A549 (cell line): Measurements from ENCODE around the gene PRAC1. TPM values are rescaled to one million over a fixed set of nuclear protein-coding genes. Genes with fewer than 3 reads are reported as not detected.
A peak's percentile ranks its signal among the peaks of the same experiment; 100 is the strongest.

Source experiments
- ATAC-seq, 2 experiments: fragments of 200-7000 bp in 1 of 2; fragments of >200 bp in 1 of 2; cut with Nextera tagmentation in 1 of 2; cut with Tn5 transposase in 1 of 2; 3 replicates each; pipeline versions ENCODE4 v1.8.0 to v1.9.1; 2018 to 2020; ENCODE audit warnings: mild to moderate bottlenecking in 1 of 2, moderate library complexity in 1 of 2
- CTCF ChIA-PET: fragments of 300-600 bp; sonication (Branson Sonifier 250); formaldehyde crosslinking; extraction: SDS; loops from one replicate; lab custom pipeline; 2021; ENCODE audit warnings: antibody characterized with exemption, inconsistent platforms; lab: Yijun Ruan, JAX
- POLR2A ChIA-PET: fragments of 350-600 bp; formaldehyde crosslinking; extraction: SDS; loops from one replicate; lab custom pipeline; 2021; ENCODE audit warnings: antibody characterized with exemption, inconsistent platforms; lab: Yijun Ruan, JAX
- DNase-seq, 2 experiments: peaks; one replicate each; pipeline versions ENCODE4 v3.0.0 to v3.0.0-alpha.2; 2011 to 2016; ENCODE audit warnings: low read depth in 1 of 2, low spot score in 1 of 2
- FAIRE-seq: peaks from 2 replicates; lab custom pipeline; 2011; peaks lifted over from hg19 to GRCh38; lab: Jason Lieb, UNC
- H3K27ac ChIP-seq, 2 experiments: fragments of >200 bp; sonication (Bioruptor Twin); formaldehyde crosslinking; 3 replicates each; pipeline ENCODE4 v1.5.1; 2016 to 2017
- H3K4me1 ChIP-seq: fragments of >200 bp; sonication (Bioruptor Twin); formaldehyde crosslinking; 3 replicates; pipeline ENCODE4 v1.6.1; 2016
- H3K4me2 ChIP-seq: fragments of >200 bp; sonication (Bioruptor Twin); formaldehyde crosslinking; 3 replicates; pipeline ENCODE4 v1.6.1; 2016
- H3K4me3 ChIP-seq: fragments of >200 bp; sonication (Bioruptor Twin); formaldehyde crosslinking; 3 replicates; pipeline ENCODE4 v1.5.1; 2016
- H3K9me3 ChIP-seq: fragments of >200 bp; sonication (Bioruptor Twin); formaldehyde crosslinking; 3 replicates; pipeline ENCODE4 v1.6.1; 2016
- CBX2 ChIP-seq: fragments of 200-600 bp; sonication (generic); IDR thresholded peaks from 2 replicates; pipeline ENCODE4 v1.6.1; 2016; ENCODE audit warnings: low read depth, mild to moderate bottlenecking, borderline replicate concordance
- CBX8 ChIP-seq: fragments of 200-600 bp; sonication (generic); IDR thresholded peaks from 2 replicates; pipeline ENCODE4 v1.6.1; 2016
- CHD2 ChIP-seq: fragments of 150-350 bp; IDR thresholded peaks from 2 replicates; pipeline ENCODE4 v1.6.1; 2014; ENCODE audit warnings: low read length; ENCODE audit not compliant: partially characterized antibody
- CTCF ChIP-seq: fragments of >200 bp; sonication (Bioruptor Twin); formaldehyde crosslinking; IDR thresholded peaks from 3 replicates; pipeline ENCODE4 v1.5.1; 2016
- FOXS1 ChIP-seq: fragments of 250-450 bp; sonication (Bioruptor Pico); IDR thresholded peaks from 2 replicates; pipeline ENCODE4 v1.5.0; 2020; ENCODE audit warnings: mild to moderate bottlenecking, moderate library complexity
- HEYL ChIP-seq: fragments of 250-450 bp; sonication (Bioruptor Pico); IDR thresholded peaks from 2 replicates; pipeline ENCODE4 v1.8.0; 2021; ENCODE audit warnings: mild to moderate bottlenecking, moderate library complexity
- HOXB13 ChIP-seq: fragments of 250-450 bp; sonication (Bioruptor Pico); IDR thresholded peaks from 2 replicates; pipeline ENCODE4 v1.5.0; 2020; ENCODE audit warnings: low read depth, mild to moderate bottlenecking, moderate library complexity
- JUNB ChIP-seq: fragments of >200 bp; sonication (Bioruptor Twin); formaldehyde crosslinking; IDR thresholded peaks from 2 replicates; pipeline ENCODE4 v1.6.1; 2016
- KDM1A ChIP-seq: fragments of 200-600 bp; sonication (generic); IDR thresholded peaks from 2 replicates; pipeline ENCODE4 v1.6.1; 2016; ENCODE audit warnings: low read depth, mild to moderate bottlenecking
- NR3C1 ChIP-seq: fragments of >200 bp; sonication (Bioruptor Twin); formaldehyde crosslinking; IDR thresholded peaks from 3 replicates; pipeline ENCODE4 v1.6.1; 2017
- PHF8 ChIP-seq: fragments of 200-600 bp; sonication (generic); IDR thresholded peaks from 2 replicates; pipeline ENCODE4 v1.6.1; 2016; ENCODE audit warnings: low read depth, mild to moderate bottlenecking, antibody characterized with exemption, moderate library complexity, borderline replicate concordance
- POLR2A ChIP-seq: IDR thresholded peaks from 2 replicates; pipeline ENCODE4 v1.6.1; 2012; ENCODE audit warnings: mild to moderate bottlenecking, low read length
- RAD21 ChIP-seq, 2 experiments: fragments of >200 bp in 1 of 2; sonication (Bioruptor Twin) in 1 of 2; formaldehyde crosslinking in 1 of 2; IDR thresholded peaks in 1 of 2; conservative IDR thresholded peaks in 1 of 2; 2 replicates in 1 of 2; 3 replicates in 1 of 2; pipeline ENCODE4 v1.6.1; 2012 to 2018; ENCODE audit warnings: inconsistent platforms in 1 of 2
- WGBS: methylation state at CpG from one replicate; pipeline ENCODE4 v1.1.6; 2017; ENCODE audit errors: missing lambda C conversion rate; 5-methylcytosine and 5-hydroxymethylcytosine counted together
- polyA plus RNA-seq, 4 experiments: library from polyadenylated mRNA; depleted of rRNA in 3 of 4; stranded (reverse); fragments of >200 nt; fragmentation: RNase III in 1 of 4; extraction: RNeasy Plus Mini Kit Qiagen cat#74134 plus additional on column Dnase treatment in 1 of 4; gene quantifications; 2 replicates in 3 of 4; 3 replicates in 1 of 4; pipeline ENCODE4 v1.2.3, GENCODE V29; 2011 to 2017
- TF ChIP-seq, protein P1 (sequence below): fragments of 200-600 bp; sonication (generic); IDR thresholded peaks from 2 replicates; pipeline ENCODE4 v1.6.1; 2016; ENCODE audit warnings: antibody characterized with exemption, mild to moderate bottlenecking, moderate library complexity
- TF ChIP-seq, protein P2 (sequence below): fragments of >200 bp; sonication (Bioruptor Twin); formaldehyde crosslinking; IDR thresholded peaks from 2 replicates; pipeline ENCODE4 v1.6.1; 2016

The PRAC1 gene
- polyA plus RNA-seq, 2 of the 4 experiments (the other 2 are of a cell fraction), result not detected

- ATAC-seq (peak; percentile 7 to 25; a peak in 3 of 6 replicates), FAIRE-seq (no peak), DNase-seq (no peak)
- H3K4me3 ChIP-seq, result peak overlapping the region; percentile 73
- peak overlapping the region; percentile 78 to 90 for H3K27ac ChIP-seq
- 93% methylated on average over 8 of the region's 9 CpGs for WGBS
- peak; percentile 93 for TF ChIP-seq FOXS1 (CRISPR knock-in tag)
- TF ChIP-seq CBX2, result no peak
- POLR2A ChIA-PET, result interaction anchor here (1.1 to 1.9 kb wide), 2 partner anchors 63 to 151 kb away, joined by 3 to 11 read pairs; no protein-coding TSS in a partner anchor
- CTCF ChIA-PET, result interaction anchor here (1.0 to 33.0 kb wide), 9 partner anchors 9 to 153 kb away, joined by 3 to 852 read pairs (median 204); partner anchors contain the start of gene TTLL6
- H3K4me2 ChIP-seq, result peak overlapping the region; percentile 98
- peaks cover 14% of the 10 kb centered on the region for H3K4me1 ChIP-seq
- H3K9me3 ChIP-seq, result no peaks in the 10 kb centered on the region
Measured at GRCh38 chr17:48727415-48728175, 5.3 kb upstream of the PRAC1 start.

- CTCF ChIA-PET, result interaction anchor here (0.7 to 33.0 kb wide), 10 partner anchors 9 to 154 kb away, joined by 3 to 852 read pairs (median 188); partner anchors contain the start of gene TTLL6
- POLR2A ChIA-PET, result no interaction called here
- Histone ChIP-seq H3K9me3 (no peaks in the 10 kb centered on the region), H3K4me1 (peaks cover 14% of the 10 kb centered on the region), H3K4me3 (no peak overlapping the region), H3K27ac (no peak overlapping the region), H3K4me2 (no peak overlapping the region)
- 96% methylated on average over 20 of the region's 20 CpGs for WGBS
- no peak for FAIRE-seq
- no peak for DNase-seq
- no peak for TF ChIP-seq NR3C1
- TF ChIP-seq, protein P1, sequence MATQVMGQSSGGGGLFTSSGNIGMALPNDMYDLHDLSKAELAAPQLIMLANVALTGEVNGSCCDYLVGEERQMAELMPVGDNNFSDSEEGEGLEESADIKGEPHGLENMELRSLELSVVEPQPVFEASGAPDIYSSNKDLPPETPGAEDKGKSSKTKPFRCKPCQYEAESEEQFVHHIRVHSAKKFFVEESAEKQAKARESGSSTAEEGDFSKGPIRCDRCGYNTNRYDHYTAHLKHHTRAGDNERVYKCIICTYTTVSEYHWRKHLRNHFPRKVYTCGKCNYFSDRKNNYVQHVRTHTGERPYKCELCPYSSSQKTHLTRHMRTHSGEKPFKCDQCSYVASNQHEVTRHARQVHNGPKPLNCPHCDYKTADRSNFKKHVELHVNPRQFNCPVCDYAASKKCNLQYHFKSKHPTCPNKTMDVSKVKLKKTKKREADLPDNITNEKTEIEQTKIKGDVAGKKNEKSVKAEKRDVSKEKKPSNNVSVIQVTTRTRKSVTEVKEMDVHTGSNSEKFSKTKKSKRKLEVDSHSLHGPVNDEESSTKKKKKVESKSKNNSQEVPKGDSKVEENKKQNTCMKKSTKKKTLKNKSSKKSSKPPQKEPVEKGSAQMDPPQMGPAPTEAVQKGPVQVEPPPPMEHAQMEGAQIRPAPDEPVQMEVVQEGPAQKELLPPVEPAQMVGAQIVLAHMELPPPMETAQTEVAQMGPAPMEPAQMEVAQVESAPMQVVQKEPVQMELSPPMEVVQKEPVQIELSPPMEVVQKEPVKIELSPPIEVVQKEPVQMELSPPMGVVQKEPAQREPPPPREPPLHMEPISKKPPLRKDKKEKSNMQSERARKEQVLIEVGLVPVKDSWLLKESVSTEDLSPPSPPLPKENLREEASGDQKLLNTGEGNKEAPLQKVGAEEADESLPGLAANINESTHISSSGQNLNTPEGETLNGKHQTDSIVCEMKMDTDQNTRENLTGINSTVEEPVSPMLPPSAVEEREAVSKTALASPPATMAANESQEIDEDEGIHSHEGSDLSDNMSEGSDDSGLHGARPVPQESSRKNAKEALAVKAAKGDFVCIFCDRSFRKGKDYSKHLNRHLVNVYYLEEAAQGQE, result no peak
- TF ChIP-seq, protein P2, sequence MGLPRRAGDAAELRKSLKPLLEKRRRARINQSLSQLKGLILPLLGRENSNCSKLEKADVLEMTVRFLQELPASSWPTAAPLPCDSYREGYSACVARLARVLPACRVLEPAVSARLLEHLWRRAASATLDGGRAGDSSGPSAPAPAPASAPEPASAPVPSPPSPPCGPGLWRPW, result no peak
- TF ChIP-seq KDM1A, result no peak
- no peak for TF ChIP-seq HOXB13
- TF ChIP-seq HEYL (CRISPR knock-in tag), result no peak
- no peak for TF ChIP-seq CTCF
- TF ChIP-seq PHF8, result no peak
- TF ChIP-seq JUNB, result no peak
- no peak for TF ChIP-seq CBX8
- no peak for TF ChIP-seq POLR2A
- ATAC-seq, result no peak
Measured at GRCh38 chr17:48726916-48727286, 4.6 kb upstream of the PRAC1 start.

GRCh38 chr17:48726114-48726915 lies 4.0 kb upstream of the PRAC1 start:
- H3K4me3 ChIP-seq, result no peak overlapping the region
- DNase-seq (no peak), ATAC-seq (no peak), FAIRE-seq (no peak)
- CTCF ChIA-PET, result interaction anchor here (0.6 to 33.0 kb wide), 14 partner anchors 9 to 589 kb away, joined by 3 to 852 read pairs (median 108); partner anchors contain the start of genes CALCOCO2 and TTLL6
- H3K4me1 ChIP-seq, result peaks cover 14% of the 10 kb centered on the region
- H3K4me2 ChIP-seq, result no peak overlapping the region
- no peak overlapping the region for H3K27ac ChIP-seq
- POLR2A ChIA-PET, result no interaction called here
- WGBS, result 92% methylated on average over 20 of the region's 20 CpGs
- TF ChIP-seq RAD21 (conservative IDR thresholded peaks at IDR 0.05 in 1 of 2, IDR thresholded peaks at IDR 0.05 in 1 of 2) (no peak), CHD2 (no peak), FOXS1 (CRISPR knock-in tag) (peak; percentile 97; the same call in 1 of the 2 replicates)
- TF ChIP-seq, protein P1, result no peak
- H3K9me3 ChIP-seq, result no peaks in the 10 kb centered on the region
